Esophagus squamous epithelium (tissue), 5 donors: ENCODE measurements around the gene FOXA3. TPM values are rescaled to one million over a fixed set of nuclear protein-coding genes. Genes with fewer than 3 reads are reported as not detected.
A peak's percentile ranks its signal among the peaks of the same experiment; 100 is the strongest.

Experiments used
- DNase-seq: peaks from one replicate; lab custom pipeline; 2025; lab: John Stamatoyannopoulos, UW
- H3K27ac ChIP-seq, 4 donors: fragments of 200-600 bp; sonication (generic); one replicate each; pipeline ENCODE4 v1.5.1; 2016 to 2019; ENCODE audit warnings: mild to moderate bottlenecking in 1 of 4
- H3K27me3 ChIP-seq, 4 donors: fragments of 200-600 bp; sonication (generic); 1 replicate in 3 of 4; 2 replicates in 1 of 4; pipeline versions ENCODE4 v1.5.1 to v1.6.0; 2017 to 2021; ENCODE audit warnings: antibody characterized with exemption in 1 of 4
- H3K36me3 ChIP-seq, 3 donors: fragments of 200-600 bp; sonication (generic); one replicate each; pipeline ENCODE4 v1.5.1; 2016 to 2019
- H3K4me1 ChIP-seq, 3 donors: fragments of 200-600 bp; sonication (generic); one replicate each; pipeline ENCODE4 v1.5.1; 2017 to 2019
- H3K4me3 ChIP-seq, 4 donors: fragments of 200-600 bp; sonication (generic); 1 replicate in 3 of 4; 2 replicates in 1 of 4; pipeline ENCODE4 v1.5.1; 2016 to 2019; ENCODE audit warnings: mild to moderate bottlenecking in 2 of 4, moderate library complexity in 1 of 4
- H3K9me3 ChIP-seq, 3 donors: fragments of 200-600 bp; sonication (generic); one replicate each; pipeline ENCODE4 v1.5.1; 2016 to 2019
- POLR2A ChIP-seq, 4 donors: fragments of 450-650 bp; IDR thresholded peaks; one replicate each; pipeline ENCODE4 v1.6.1; 2017; ENCODE audit warnings: antibody characterized with exemption in 4 of 4, mild to moderate bottlenecking in 4 of 4, moderate library complexity in 3 of 4
- whole genome bisulfite sequencing, 2 donors: methylation state at CpG; one replicate each; pipeline ENCODE4 v1.1.5; 2018; 5-methylcytosine and 5-hydroxymethylcytosine counted together
- intact Hi-C: fragments of 100-400 bp; cut with DNase I; formaldehyde crosslinking; loops from one replicate; pipeline ENCODE4 v1.15.0; 2022
- total RNA-seq, 4 donors: library from RNA; depleted of rRNA; stranded (reverse); fragments of >200 nt; gene quantifications; one replicate each; pipeline ENCODE4 v1.1.0, GENCODE V29; 2016
- TF ChIP-seq, protein P1 (sequence below), 6 experiments: fragments of 450-650 bp in 4 of 6; fragments of 200-600 bp in 2 of 6; sonication (generic) in 2 of 6; IDR thresholded peaks; one replicate each; pipeline ENCODE4 v1.5.1; 2016 to 2019; ENCODE audit warnings: antibody characterized with exemption in 6 of 6, mild to moderate bottlenecking in 4 of 6, moderate library complexity in 4 of 6
- donor health status: DM: yes; HTN: yes; CAD: no.

Gene FOXA3
- total RNA-seq, 4 donors from 2014 or later = 0.18 TPM; not detected in 3

DNA sequence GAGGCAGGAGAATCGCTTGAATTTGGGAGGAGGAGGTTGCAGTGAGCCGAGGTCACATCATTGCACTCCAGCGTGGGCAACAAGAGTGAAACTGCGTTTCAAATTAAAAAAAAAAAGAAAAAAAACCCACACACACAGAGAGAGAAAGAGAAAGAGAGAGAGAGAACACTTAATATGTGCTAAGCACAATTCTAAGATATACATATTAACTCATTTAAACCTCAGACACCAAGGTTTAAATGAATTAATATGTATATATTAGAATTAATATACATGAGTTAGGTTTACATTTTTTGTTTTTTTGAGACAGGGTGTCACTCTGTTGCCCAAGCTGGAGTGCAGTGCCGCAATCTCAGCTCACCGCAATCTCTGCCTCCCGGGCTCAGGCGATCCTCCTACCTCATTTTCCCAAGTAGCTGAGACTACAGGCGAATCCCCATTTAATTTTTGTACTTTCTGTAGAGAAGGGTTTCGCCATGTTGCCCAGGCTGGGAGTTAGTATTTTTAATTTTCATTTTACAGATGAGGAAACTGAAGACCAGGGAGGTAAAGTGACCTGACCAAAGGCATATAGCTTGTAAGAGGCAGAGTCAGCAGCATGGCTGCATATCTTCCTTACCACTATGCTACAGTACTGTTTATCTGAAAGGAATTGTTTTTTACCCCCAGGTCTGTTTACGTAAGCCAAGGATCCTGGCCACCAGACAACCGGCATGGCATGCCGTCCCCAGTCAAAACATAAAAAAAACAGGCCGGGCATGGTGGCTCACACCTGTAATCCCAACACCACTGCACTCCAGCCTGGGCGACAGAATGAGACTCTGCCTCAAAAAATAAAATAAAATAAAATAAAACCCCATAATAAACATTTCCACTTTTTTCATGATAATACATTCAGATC is 3.5 kb upstream of the FOXA3 start:
- intact Hi-C loops = no loop called here
- TF ChIP-seq POLR2A (IDR thresholded peaks at IDR 0.05) = no peak
- TF ChIP-seq, protein P1, sequence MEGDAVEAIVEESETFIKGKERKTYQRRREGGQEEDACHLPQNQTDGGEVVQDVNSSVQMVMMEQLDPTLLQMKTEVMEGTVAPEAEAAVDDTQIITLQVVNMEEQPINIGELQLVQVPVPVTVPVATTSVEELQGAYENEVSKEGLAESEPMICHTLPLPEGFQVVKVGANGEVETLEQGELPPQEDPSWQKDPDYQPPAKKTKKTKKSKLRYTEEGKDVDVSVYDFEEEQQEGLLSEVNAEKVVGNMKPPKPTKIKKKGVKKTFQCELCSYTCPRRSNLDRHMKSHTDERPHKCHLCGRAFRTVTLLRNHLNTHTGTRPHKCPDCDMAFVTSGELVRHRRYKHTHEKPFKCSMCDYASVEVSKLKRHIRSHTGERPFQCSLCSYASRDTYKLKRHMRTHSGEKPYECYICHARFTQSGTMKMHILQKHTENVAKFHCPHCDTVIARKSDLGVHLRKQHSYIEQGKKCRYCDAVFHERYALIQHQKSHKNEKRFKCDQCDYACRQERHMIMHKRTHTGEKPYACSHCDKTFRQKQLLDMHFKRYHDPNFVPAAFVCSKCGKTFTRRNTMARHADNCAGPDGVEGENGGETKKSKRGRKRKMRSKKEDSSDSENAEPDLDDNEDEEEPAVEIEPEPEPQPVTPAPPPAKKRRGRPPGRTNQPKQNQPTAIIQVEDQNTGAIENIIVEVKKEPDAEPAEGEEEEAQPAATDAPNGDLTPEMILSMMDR (IDR thresholded peaks at IDR 0.05) = no peak
- H3K27ac ChIP-seq = peak overlapping the region in 1 of 4 donors; percentile 20
- peaks cover 0 to 40% (median 17%) of the 10 kb centered on the region in 3 donors for H3K36me3 ChIP-seq
- no peaks in the 10 kb centered on the region for H3K9me3 ChIP-seq
- H3K27me3 ChIP-seq = peaks cover 0 to 23% (median 4%) of the 10 kb centered on the region in 4 donors
- no peak overlapping the region for H3K4me3 ChIP-seq
- H3K4me1 ChIP-seq = peaks cover 13 to 39% (median 26%) of the 10 kb centered on the region in 3 donors
- no peak for DNase-seq
- 78 to 82% methylated on average over 15 of the region's 15 CpGs for WGBS, 2 donors

DNA sequence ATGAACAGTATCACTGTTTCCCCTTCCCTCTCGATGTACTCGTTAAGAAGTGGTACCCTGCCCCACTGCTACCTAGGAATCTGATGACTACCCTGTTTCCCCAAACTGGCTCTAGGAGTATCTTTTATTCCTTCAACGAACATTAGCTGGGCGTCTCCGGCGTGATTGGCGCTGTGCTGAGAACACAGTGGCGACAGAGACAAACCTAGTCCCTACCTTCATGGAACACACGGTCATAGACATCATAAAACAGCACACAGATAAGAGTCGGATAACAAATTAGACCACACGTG is 1.9 kb upstream of the FOXA3 start:
- DNase-seq = no peak
- H3K4me3 ChIP-seq = peak overlapping the region; percentile 83 to 94 (median 88)
- intact Hi-C loops = no loop called here
- peaks cover 0 to 24% (median 17%) of the 10 kb centered on the region in 3 donors for H3K36me3 ChIP-seq
- TF ChIP-seq POLR2A (IDR thresholded peaks at IDR 0.05) = no peak
- TF ChIP-seq, protein P1 (IDR thresholded peaks at IDR 0.05) = no peak
- WGBS, 2 donors = 0% methylated on average over 6 to 11 of the region's 11 CpGs
- peaks cover 0 to 37% (median 4%) of the 10 kb centered on the region in 4 donors for H3K27me3 ChIP-seq
- H3K27ac ChIP-seq = peak overlapping the region; percentile 87 to 94 (median 94)
- no peaks in the 10 kb centered on the region for H3K9me3 ChIP-seq
- peaks cover 13 to 39% (median 26%) of the 10 kb centered on the region in 3 donors for H3K4me1 ChIP-seq

DNA sequence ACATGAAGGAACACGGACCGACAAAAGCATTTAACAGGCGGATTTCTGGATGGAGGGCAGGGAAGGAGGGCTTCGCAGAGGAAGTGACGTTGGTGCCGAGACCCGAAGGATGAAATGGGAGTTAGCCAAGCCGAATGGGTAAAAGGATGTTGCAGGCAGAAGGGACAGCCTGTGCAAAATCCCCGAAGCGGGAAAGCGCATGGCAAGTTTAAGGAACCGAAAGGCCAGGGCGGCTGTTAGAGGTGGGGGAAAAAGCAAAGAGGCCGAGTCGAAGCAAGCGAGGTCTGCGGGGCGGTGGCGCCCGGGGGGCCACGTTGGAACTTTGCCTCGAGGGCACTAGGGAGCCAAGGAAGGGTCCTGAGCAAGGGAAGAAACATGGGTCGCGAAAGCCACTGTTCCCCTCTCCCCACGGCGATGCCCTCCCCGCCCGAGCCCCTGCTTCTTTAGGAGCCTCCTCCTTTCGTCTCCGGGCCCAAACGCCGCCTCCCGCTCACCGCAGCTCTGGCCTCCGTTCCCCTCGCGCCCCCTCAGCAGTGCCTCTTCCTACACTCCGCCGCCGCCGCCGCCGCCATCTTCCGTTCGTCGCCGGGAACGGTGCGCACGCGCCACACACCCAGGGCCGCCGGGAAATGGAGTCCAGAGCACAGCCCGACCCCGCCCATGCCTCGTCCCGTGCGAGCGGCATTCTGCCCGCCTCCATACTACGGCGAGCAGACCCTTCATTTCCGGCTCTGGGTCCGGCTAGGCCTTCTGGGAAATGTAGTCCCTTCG is 1.4 kb upstream of the FOXA3 start, which contains the start of gene SYMPK:
Gene SYMPK (minus strand): TSS at position 584 of the 771 bp plus-strand sequence. CDS start 8,652 bp downstream, outside the sequence.
- TF ChIP-seq, protein P1 (IDR thresholded peaks at IDR 0.05) = peak in 2 of 6 experiments; percentile 3 to 42
- peak in 3 of 4 donors; percentile 34 to 78 (median 45) for TF ChIP-seq POLR2A (IDR thresholded peaks at IDR 0.05)
- DNase-seq = peak; percentile 95
- Histone ChIP-seq H3K9me3 (no peaks in the 10 kb centered on the region), H3K27me3 (peaks cover 0 to 37% (median 4%) of the 10 kb centered on the region in 4 donors), H3K27ac (peak within 1 kb of the TSS; percentile 87 to 94 (median 94)), H3K4me3 (peak within 1 kb of the TSS; percentile 83 to 94 (median 88)), H3K4me1 (peaks cover 13 to 39% (median 26%) of the 10 kb centered on the region in 3 donors), H3K36me3 (peaks cover 0 to 24% (median 17%) of the 10 kb centered on the region in 3 donors)
- intact Hi-C loops = no loop called here
- WGBS, 2 donors = 0 to 1% methylated on average over 30 to 49 of the region's 65 CpGs

DNA sequence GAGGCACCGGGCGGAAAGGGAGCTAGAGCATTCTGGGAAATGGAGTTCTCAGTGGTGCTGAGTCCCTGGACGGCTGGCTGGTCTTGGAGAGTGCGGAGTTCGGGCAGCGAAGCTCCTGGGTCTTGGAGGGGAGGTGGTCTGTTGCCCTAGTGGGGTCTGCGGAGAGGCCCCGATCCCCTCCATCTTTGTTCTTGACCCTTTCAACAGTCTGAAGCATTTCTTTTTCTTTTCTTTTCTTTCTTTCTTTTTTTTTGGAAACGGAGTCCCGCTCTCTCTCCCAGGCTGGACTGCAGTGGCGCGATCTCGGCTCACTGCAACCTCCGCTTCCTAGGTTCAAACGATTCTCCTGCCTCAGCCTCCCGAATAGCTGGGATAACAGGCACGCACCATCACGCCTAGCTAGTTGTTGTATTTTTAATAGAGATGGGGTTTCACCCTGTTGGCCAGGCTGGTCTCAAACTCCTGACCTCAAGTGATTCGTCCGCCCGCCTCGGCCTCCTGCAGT is 739 bp upstream of the FOXA3 start:
- TF ChIP-seq, protein P1 (IDR thresholded peaks at IDR 0.05) = peak in 1 of 6 experiments; percentile 0
- TF ChIP-seq POLR2A (IDR thresholded peaks at IDR 0.05) = no peak
- no peak for DNase-seq
- intact Hi-C loops = no loop called here
- Histone ChIP-seq H3K9me3 (no peaks in the 10 kb centered on the region), H3K27ac (peak overlapping the region in 2 of 4 donors; percentile 94), H3K36me3 (peaks cover 0 to 18% (median 13%) of the 10 kb centered on the region in 3 donors), H3K27me3 (peaks cover 0 to 37% (median 4%) of the 10 kb centered on the region in 4 donors), H3K4me3 (peak overlapping the region; percentile 83 to 94 (median 88)), H3K4me1 (peaks cover 13 to 39% (median 26%) of the 10 kb centered on the region in 3 donors)
- WGBS, 2 donors = 2 to 6% methylated on average over 15 to 18 of the region's 22 CpGs
